ENCODE results near the gene MPEG1. TPM values are rescaled to one million over a fixed set of nuclear protein-coding genes. Genes with fewer than 3 reads are reported as not detected.
A peak's percentile ranks its signal among the peaks of the same experiment; 100 is the strongest.

MPEG1 gene
- total and polyA plus RNA-seq, 4 donors = 7.0 to 63.5 (median 36.9) TPM

DNA sequence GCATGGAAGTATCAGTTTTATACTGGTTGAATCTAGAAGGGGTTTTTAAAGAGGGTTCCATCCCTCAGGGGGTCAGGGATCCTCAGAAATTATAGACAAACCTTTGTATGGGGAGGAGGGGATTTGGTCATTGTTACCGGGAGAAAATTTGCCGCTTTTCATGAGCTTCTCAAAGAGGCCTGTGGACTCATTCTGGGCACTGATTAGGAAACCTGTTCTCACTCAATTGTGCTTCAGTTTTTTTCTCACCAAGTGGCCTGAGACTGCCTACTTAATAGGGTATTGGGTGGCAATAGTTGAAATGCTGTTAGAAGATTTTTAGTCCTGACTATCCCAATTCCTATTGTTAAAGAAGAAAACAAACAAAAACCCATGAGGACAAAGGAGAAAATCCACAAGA is 14.0 kb downstream of the MPEG1 start:
- ATAC-seq (ENCODE audit: insufficient read depth, low FRiP score) (no peak), DNase-seq (peak in 1 of 3 donors; percentile 35)
- H3K4me3 ChIP-seq = no peak overlapping the region
- no peak overlapping the region for H3K9ac ChIP-seq (ENCODE audit: insufficient read depth in 1 of 2, low read length in 2 of 2)
- TF ChIP-seq, protein P1, sequence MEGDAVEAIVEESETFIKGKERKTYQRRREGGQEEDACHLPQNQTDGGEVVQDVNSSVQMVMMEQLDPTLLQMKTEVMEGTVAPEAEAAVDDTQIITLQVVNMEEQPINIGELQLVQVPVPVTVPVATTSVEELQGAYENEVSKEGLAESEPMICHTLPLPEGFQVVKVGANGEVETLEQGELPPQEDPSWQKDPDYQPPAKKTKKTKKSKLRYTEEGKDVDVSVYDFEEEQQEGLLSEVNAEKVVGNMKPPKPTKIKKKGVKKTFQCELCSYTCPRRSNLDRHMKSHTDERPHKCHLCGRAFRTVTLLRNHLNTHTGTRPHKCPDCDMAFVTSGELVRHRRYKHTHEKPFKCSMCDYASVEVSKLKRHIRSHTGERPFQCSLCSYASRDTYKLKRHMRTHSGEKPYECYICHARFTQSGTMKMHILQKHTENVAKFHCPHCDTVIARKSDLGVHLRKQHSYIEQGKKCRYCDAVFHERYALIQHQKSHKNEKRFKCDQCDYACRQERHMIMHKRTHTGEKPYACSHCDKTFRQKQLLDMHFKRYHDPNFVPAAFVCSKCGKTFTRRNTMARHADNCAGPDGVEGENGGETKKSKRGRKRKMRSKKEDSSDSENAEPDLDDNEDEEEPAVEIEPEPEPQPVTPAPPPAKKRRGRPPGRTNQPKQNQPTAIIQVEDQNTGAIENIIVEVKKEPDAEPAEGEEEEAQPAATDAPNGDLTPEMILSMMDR (IDR thresholded peaks at IDR 0.05; ENCODE audit: control extremely low read depth, extremely low read depth) = no peak
- H3K9me3 ChIP-seq (ENCODE audit: control insufficient read depth in 4 of 4, insufficient read depth in 3 of 4, low read length in 3 of 4) = no peaks in the 10 kb centered on the region
- H3K27me3 ChIP-seq (ENCODE audit: control insufficient read depth in 3 of 3, insufficient read depth in 3 of 3, low read length in 2 of 3) = no peaks in the 10 kb centered on the region
- H3K4me1 ChIP-seq (ENCODE audit: control insufficient read depth in 5 of 5, insufficient read depth in 5 of 5, low read length in 5 of 5) = peaks cover 0 to 49% (median 23%) of the 10 kb centered on the region in 5 donors
- no peak overlapping the region for H3K27ac ChIP-seq (ENCODE audit: low read depth in 1 of 2, low read length in 1 of 2)
- H3K36me3 ChIP-seq (ENCODE audit: control insufficient read depth in 4 of 4, insufficient read depth in 4 of 4, low read length in 4 of 4) = peaks cover 0 to 79% (median 36%) of the 10 kb centered on the region in 4 donors
- 70 to 84% methylated on average over 2 of the region's 2 CpGs for WGBS, 2 donors

DNA sequence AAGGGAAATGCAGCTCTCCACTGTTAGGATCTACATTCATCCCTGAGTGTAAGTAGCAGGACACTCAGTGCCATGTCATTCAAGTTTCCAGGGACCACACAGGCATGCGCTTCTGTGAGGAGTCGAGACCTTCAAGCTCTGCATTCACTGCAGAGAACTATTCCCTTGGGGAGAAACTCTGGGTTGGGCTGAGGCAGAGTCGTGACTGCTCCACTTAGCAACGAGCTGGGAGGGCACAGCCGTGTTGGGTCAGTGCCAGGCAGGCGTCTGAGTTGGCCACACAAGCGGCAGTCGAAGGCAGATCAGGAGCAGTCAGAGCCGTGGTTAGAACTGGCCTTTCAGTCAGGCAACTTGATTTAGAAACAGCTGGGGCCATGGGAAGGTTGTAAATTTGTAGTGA is 14.7 kb downstream of the MPEG1 start:
- Histone ChIP-seq H3K36me3 (ENCODE audit: control insufficient read depth in 4 of 4, insufficient read depth in 4 of 4, low read length in 4 of 4) (peaks cover 0 to 79% (median 36%) of the 10 kb centered on the region in 4 donors), H3K4me1 (ENCODE audit: control insufficient read depth in 5 of 5, insufficient read depth in 5 of 5, low read length in 5 of 5) (peaks cover 0 to 49% (median 23%) of the 10 kb centered on the region in 5 donors), H3K27ac (ENCODE audit: low read depth in 1 of 2, low read length in 1 of 2) (peak overlapping the region in 1 of 2 donors; percentile 42), H3K4me3 (no peak overlapping the region), H3K27me3 (ENCODE audit: control insufficient read depth in 3 of 3, insufficient read depth in 3 of 3, low read length in 2 of 3) (no peaks in the 10 kb centered on the region), H3K9ac (ENCODE audit: insufficient read depth in 1 of 2, low read length in 2 of 2) (peak overlapping the region in 1 of 2 donors; percentile 1), H3K9me3 (ENCODE audit: control insufficient read depth in 4 of 4, insufficient read depth in 3 of 4, low read length in 3 of 4) (no peaks in the 10 kb centered on the region)
- peak; percentile 96 to 98 (median 96) for DNase-seq
- TF ChIP-seq, protein P1 (IDR thresholded peaks at IDR 0.05; ENCODE audit: control extremely low read depth, extremely low read depth) = no peak
- ATAC-seq (ENCODE audit: insufficient read depth, low FRiP score) = peak; percentile 64
- WGBS, 2 donors = 26 to 33% methylated on average over 9 of the region's 9 CpGs

DNA sequence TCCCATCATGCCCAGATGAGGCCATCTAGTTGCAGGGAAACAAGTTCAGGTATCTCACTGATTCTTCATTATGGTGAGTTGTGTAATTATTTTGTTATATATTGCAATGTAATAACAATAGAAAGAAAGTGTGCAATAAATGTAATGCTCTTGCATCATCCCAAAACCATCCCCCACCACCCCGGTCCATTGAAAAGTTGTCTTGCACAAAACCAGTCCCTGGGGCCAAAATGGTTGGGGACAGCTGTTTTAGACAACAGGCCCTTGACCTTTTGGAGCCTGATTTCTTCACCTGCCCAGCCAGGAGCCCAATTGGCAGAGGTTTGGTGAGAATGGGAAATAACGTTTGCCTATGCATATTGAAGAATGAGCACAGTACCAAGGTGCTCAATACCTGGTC is 15.9 kb downstream of the MPEG1 start:
- Histone ChIP-seq H3K27ac (ENCODE audit: low read depth in 1 of 2, low read length in 1 of 2) (no peak overlapping the region), H3K9me3 (ENCODE audit: control insufficient read depth in 4 of 4, insufficient read depth in 3 of 4, low read length in 3 of 4) (no peaks in the 10 kb centered on the region), H3K4me1 (ENCODE audit: control insufficient read depth in 5 of 5, insufficient read depth in 5 of 5, low read length in 5 of 5) (peaks cover 0 to 49% (median 23%) of the 10 kb centered on the region in 5 donors), H3K4me3 (no peak overlapping the region), H3K27me3 (ENCODE audit: control insufficient read depth in 3 of 3, insufficient read depth in 3 of 3, low read length in 2 of 3) (no peaks in the 10 kb centered on the region), H3K9ac (ENCODE audit: insufficient read depth in 1 of 2, low read length in 2 of 2) (no peak overlapping the region), H3K36me3 (ENCODE audit: control insufficient read depth in 4 of 4, insufficient read depth in 4 of 4, low read length in 4 of 4) (peaks cover 0 to 80% (median 41%) of the 10 kb centered on the region in 4 donors)
- TF ChIP-seq, protein P1 (IDR thresholded peaks at IDR 0.05; ENCODE audit: control extremely low read depth, extremely low read depth) = no peak
- DNase-seq (no peak), ATAC-seq (ENCODE audit: insufficient read depth, low FRiP score) (no peak)
- 67 to 76% methylated on average over 2 of the region's 2 CpGs for WGBS, 2 donors

DNA sequence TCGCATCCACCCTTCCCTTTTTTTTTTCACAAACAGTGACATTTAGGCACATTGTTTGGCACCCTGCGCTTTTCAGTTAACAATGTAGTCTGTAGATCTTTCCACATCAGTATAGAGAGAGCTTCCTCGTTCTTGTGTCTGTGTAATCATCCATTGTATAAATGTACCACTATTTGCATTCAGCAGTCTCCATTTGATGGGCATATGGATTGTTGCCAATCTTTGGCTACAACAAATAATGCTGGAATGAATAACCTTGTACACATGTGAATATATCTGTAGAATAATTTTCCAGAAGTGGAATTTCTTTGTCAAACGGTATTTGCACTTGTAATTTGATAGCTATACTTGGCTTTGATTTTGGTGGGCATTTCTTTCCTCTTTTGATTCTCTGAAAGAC is 17.1 kb downstream of the MPEG1 start:
- Histone ChIP-seq H3K9me3 (ENCODE audit: control insufficient read depth in 4 of 4, insufficient read depth in 3 of 4, low read length in 3 of 4) (no peaks in the 10 kb centered on the region), H3K27me3 (ENCODE audit: control insufficient read depth in 3 of 3, insufficient read depth in 3 of 3, low read length in 2 of 3) (no peaks in the 10 kb centered on the region), H3K4me3 (no peak overlapping the region), H3K4me1 (ENCODE audit: control insufficient read depth in 5 of 5, insufficient read depth in 5 of 5, low read length in 5 of 5) (peaks cover 0 to 40% (median 23%) of the 10 kb centered on the region in 5 donors), H3K9ac (ENCODE audit: insufficient read depth in 1 of 2, low read length in 2 of 2) (no peak overlapping the region), H3K27ac (ENCODE audit: low read depth in 1 of 2, low read length in 1 of 2) (no peak overlapping the region), H3K36me3 (ENCODE audit: control insufficient read depth in 4 of 4, insufficient read depth in 4 of 4, low read length in 4 of 4) (peaks cover 0 to 80% (median 42%) of the 10 kb centered on the region in 4 donors)
- DNase-seq (no peak), ATAC-seq (ENCODE audit: insufficient read depth, low FRiP score) (no peak)
- TF ChIP-seq, protein P1 (IDR thresholded peaks at IDR 0.05; ENCODE audit: control extremely low read depth, extremely low read depth) = no peak
- WGBS, 2 donors = 62 to 65% methylated on average over 4 of the region's 4 CpGs
